ENCODE results near the gene MYCBP.
"Not testable (repeated sequence)": the region's sequence is repeated elsewhere in the genome, so short reads cannot be mapped to it uniquely, and the experiment has no call there.

Gene MYCBP

DNA sequence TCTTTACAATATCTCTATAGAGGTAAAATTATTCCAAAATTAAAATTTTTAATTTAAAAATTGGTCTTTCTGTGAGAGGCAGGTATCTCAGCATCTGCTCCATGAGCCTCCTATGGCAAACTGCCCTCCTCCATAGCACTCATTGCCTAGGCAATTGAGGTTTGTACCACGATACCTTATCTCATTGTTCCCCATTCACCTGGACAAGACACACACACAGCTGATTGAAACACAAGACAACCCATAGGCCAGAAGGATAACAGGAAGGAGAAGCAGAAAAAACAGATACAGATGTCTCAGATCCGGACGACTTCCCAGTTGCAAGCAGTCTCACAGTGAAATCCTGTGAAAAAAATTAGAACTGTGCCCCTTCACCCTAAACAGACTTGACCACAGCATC lies 44.2 kb upstream of the MYCBP start:
- TF ChIP-seq, protein P1, sequence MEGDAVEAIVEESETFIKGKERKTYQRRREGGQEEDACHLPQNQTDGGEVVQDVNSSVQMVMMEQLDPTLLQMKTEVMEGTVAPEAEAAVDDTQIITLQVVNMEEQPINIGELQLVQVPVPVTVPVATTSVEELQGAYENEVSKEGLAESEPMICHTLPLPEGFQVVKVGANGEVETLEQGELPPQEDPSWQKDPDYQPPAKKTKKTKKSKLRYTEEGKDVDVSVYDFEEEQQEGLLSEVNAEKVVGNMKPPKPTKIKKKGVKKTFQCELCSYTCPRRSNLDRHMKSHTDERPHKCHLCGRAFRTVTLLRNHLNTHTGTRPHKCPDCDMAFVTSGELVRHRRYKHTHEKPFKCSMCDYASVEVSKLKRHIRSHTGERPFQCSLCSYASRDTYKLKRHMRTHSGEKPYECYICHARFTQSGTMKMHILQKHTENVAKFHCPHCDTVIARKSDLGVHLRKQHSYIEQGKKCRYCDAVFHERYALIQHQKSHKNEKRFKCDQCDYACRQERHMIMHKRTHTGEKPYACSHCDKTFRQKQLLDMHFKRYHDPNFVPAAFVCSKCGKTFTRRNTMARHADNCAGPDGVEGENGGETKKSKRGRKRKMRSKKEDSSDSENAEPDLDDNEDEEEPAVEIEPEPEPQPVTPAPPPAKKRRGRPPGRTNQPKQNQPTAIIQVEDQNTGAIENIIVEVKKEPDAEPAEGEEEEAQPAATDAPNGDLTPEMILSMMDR (conservative IDR thresholded peaks at IDR 0.05; ENCODE audit: low read depth, low read length) = no peak
- Histone ChIP-seq H3K4me2 (no peak overlapping the region), H3K79me2 (ENCODE audit: insufficient read depth, low read depth) (no peaks in the 10 kb centered on the region), H3K27me3 (ENCODE audit: insufficient read depth, low read depth) (no peaks in the 10 kb centered on the region), H3K27ac (no peak overlapping the region), H3K4me3 (IDR thresholded peaks at IDR 0.05; ENCODE audit: insufficient read depth, low read depth, low read length) (no peak overlapping the region), H4K20me1 (ENCODE audit: insufficient read depth) (no peaks in the 10 kb centered on the region), H2AFZ (ENCODE audit: low read depth) (no peak overlapping the region), H3K4me1 (ENCODE audit: low read depth, poor library complexity, severe bottlenecking) (peaks cover 5% of the 10 kb centered on the region), H3K9ac (no peak overlapping the region), H3K36me3 (ENCODE audit: insufficient read depth) (no peaks in the 10 kb centered on the region)

DNA sequence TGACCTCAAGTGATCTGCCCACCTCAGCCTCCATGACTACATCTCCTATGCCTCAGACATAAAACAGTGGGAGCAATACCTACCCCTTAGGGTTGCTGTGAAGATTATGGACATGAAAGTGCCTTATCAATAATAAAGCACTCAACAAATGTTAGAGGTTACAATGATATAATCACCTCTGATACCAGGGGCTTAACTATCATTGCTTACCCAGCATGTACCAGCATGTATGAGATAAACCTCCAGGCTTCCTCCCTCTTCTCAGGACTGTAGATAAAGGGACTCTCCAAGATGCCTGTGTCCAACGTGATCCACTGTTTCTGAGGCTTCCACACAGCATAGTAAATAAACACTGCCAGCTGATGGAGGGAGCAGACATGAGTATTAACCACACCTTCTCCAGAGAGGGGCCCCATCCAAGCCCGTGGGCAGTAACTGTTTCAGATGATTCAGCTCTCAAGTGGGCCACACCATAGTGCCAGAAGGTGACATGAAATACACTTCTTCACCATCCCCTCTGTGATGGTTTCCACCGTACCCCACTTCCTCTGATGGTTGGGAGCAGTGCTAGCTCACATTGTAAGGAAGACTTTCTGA lies 42.3 kb upstream of the MYCBP start:
- H3K4me3 ChIP-seq (IDR thresholded peaks at IDR 0.05; ENCODE audit: insufficient read depth, low read depth, low read length) = no peak overlapping the region
- H3K27me3 ChIP-seq (ENCODE audit: insufficient read depth, low read depth) = no peaks in the 10 kb centered on the region
- no peak overlapping the region for H3K9ac ChIP-seq
- peaks cover 5% of the 10 kb centered on the region for H3K4me1 ChIP-seq (ENCODE audit: low read depth, poor library complexity, severe bottlenecking)
- no peaks in the 10 kb centered on the region for H4K20me1 ChIP-seq (ENCODE audit: insufficient read depth)
- TF ChIP-seq, protein P1 (conservative IDR thresholded peaks at IDR 0.05; ENCODE audit: low read depth, low read length) = no peak
- H3K79me2 ChIP-seq (ENCODE audit: insufficient read depth, low read depth) = no peaks in the 10 kb centered on the region
- no peaks in the 10 kb centered on the region for H3K36me3 ChIP-seq (ENCODE audit: insufficient read depth)
- H3K27ac ChIP-seq = no peak overlapping the region
- no peak overlapping the region for H2AFZ ChIP-seq (ENCODE audit: low read depth)
- H3K4me2 ChIP-seq = no peak overlapping the region

DNA sequence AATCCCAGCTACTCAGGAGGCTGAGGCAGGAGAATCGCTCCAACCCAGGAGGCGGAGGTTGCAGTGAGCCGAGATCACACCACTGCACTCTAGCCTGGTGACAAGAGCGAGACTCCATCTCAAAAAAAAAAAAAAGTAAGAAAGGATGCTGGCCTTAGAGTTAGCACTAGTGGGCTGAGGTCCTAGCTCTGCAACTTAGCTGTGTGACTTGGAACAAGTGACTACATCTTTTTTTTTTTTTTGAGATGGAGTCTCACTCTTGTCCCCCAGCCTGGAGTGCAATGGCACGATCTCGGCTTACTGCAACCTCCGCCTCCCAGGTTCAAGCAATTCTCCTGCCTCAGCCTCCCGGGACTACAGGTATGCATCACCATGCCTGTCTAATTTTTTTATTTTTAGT lies 41.8 kb upstream of the MYCBP start:
- not testable (repeated sequence) for H3K4me3 ChIP-seq (IDR thresholded peaks at IDR 0.05; ENCODE audit: insufficient read depth, low read depth, low read length); H3K36me3 ChIP-seq (ENCODE audit: insufficient read depth); H3K27me3 ChIP-seq (ENCODE audit: insufficient read depth, low read depth); H3K4me1 ChIP-seq (ENCODE audit: low read depth, poor library complexity, severe bottlenecking); H3K79me2 ChIP-seq (ENCODE audit: insufficient read depth, low read depth); H2AFZ ChIP-seq (ENCODE audit: low read depth); H3K27ac ChIP-seq; H3K9ac ChIP-seq; H3K4me2 ChIP-seq; H4K20me1 ChIP-seq (ENCODE audit: insufficient read depth)

DNA sequence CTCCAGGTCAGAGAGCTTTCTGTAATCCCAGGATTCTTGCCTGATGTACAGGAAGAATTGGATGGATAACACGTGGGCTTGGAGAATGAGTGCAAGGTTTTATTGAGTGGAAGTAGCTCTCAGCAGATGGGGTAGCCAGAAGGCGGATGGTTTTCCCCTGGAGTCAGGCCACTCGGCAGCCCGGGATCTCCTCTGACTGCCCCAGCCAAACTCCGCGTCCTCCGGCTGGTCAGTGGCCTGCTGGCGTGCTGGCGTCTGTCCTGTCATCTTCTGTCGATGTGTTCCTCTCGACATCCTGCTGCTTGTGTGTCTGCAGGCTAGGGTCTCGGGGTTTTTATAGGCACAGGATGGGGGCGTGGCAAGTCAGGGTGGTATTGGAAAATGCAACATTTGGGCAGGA lies 35.7 kb upstream of the MYCBP start:
- Histone ChIP-seq H2AFZ (ENCODE audit: low read depth) (no peak overlapping the region), H3K27ac (no peak overlapping the region), H3K79me2 (ENCODE audit: insufficient read depth, low read depth) (no peaks in the 10 kb centered on the region), H3K36me3 (ENCODE audit: insufficient read depth) (no peaks in the 10 kb centered on the region), H4K20me1 (ENCODE audit: insufficient read depth) (no peaks in the 10 kb centered on the region), H3K4me1 (ENCODE audit: low read depth, poor library complexity, severe bottlenecking) (no peaks in the 10 kb centered on the region), H3K27me3 (ENCODE audit: insufficient read depth, low read depth) (no peaks in the 10 kb centered on the region), H3K4me2 (no peak overlapping the region), H3K9ac (no peak overlapping the region), H3K4me3 (IDR thresholded peaks at IDR 0.05; ENCODE audit: insufficient read depth, low read depth, low read length) (no peak overlapping the region)
- TF ChIP-seq, protein P1 (conservative IDR thresholded peaks at IDR 0.05; ENCODE audit: low read depth, low read length) = no peak

DNA sequence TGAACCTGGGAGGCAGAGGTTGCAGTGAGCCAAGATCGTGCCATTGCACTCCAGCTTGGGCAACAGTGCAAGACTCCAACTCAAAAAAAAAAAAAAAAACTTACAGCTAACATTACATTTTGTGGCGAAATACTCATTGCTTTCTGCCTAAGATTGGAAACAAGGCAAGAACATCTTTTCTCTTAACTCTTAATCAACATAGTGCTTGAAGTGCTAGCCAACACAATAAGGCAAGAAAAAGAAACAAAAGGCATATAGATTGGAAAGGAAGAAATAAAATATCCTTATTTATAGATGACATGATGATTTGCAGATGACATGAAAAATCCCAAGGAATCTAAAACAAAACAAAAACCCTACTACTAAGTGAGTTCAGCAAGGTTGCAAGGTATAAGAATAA lies 32.8 kb upstream of the MYCBP start:
- Histone ChIP-seq H3K4me1 (ENCODE audit: low read depth, poor library complexity, severe bottlenecking) (no peaks in the 10 kb centered on the region), H3K4me2 (no peak overlapping the region), H3K4me3 (IDR thresholded peaks at IDR 0.05; ENCODE audit: insufficient read depth, low read depth, low read length) (no peak overlapping the region), H3K79me2 (ENCODE audit: insufficient read depth, low read depth) (no peaks in the 10 kb centered on the region), H3K9ac (no peak overlapping the region), H3K36me3 (ENCODE audit: insufficient read depth) (no peaks in the 10 kb centered on the region), H3K27ac (no peak overlapping the region), H4K20me1 (ENCODE audit: insufficient read depth) (no peaks in the 10 kb centered on the region), H2AFZ (ENCODE audit: low read depth) (no peak overlapping the region), H3K27me3 (ENCODE audit: insufficient read depth, low read depth) (no peaks in the 10 kb centered on the region)
- TF ChIP-seq, protein P1 (conservative IDR thresholded peaks at IDR 0.05; ENCODE audit: low read depth, low read length) = no peak
